ENCODE measurements around the gene SGIP1. TPM values are rescaled to one million over a fixed set of nuclear protein-coding genes. Genes with fewer than 3 reads are reported as not detected.

The SGIP1 gene
- total RNA-seq, 2 experiments from 2014 or later: not detected

DNA sequence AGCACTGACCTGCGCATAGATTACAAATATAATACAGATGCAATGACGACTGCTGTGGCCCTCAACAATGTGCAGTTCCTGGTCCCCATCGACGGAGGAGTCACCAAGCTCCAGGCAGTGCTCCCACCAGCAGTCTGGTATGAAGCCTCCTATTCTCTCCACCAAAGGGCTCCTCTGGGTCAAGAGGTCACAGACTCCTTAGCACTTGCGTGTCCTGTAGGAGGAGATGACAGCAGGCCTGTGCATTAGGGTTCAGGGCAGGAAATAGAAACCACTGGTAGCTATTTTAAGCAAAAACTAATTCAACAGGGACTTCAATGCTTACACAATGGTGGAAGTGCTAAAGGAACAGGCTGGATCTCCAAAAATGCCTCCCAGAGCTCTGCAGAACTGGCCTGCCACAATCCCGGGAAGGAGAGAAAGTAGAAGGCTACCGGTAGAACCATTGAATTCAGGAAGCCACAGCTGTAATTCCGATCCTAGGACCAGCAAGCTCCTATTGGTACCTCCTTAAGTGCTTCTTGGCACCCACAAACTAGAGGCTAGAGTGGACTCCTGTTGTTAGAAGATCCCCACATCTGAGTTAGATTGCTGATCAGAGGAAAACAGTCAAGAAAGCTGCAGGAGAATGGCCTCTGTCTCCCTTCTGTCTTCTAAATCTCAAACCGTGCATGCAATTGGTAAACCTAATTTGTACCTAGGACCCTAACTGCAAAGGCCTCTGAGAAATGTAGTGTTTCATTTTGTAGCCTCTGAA, 205.6 kb downstream of the SGIP1 start:
- no peaks in the 10 kb centered on the region for H3K27me3 Mint-ChIP-seq
- POLR2A ChIA-PET: no interaction called here
- no peak for TF ChIP-seq CTCF (IDR thresholded peaks at IDR 0.05)

DNA sequence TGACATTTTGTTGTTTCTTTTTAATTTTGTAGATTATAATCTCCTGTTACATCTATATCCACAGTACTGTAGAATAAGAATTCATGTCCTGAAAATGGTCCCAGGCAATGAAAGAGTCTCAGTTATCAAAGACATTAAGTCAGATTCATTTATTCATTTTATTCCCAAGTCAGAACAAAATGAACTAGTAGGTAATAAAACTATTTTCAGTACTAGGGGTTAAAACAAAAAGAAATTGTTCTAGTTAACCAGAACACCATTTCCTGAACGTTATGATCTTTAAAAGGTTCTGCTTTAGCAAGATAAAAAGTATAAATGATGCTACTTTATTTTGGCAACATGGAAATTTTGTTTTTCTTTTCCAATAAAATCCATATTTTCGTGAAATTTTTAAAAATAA, 211.5 kb downstream of the SGIP1 start:
- no peaks in the 10 kb centered on the region for H3K36me3 Mint-ChIP-seq (ENCODE audit: low read depth)
- ChIA-PET POLR2A (no interaction called here), CTCF (interaction anchor here (1.2 to 1.4 kb wide), 2 partner anchors 19 to 404 kb away, joined by 3 to 6 read pairs; no protein-coding TSS in a partner anchor)
- no peak overlapping the region for H3K4me3 Mint-ChIP-seq
- ATAC-seq (no peak), DNase-seq (no peak)
- no peaks in the 10 kb centered on the region for H3K4me1 Mint-ChIP-seq (ENCODE audit: low read depth)
- intact Hi-C loops (cut with micrococcal nuclease): no loop called here
- no peak overlapping the region for H3K27ac Mint-ChIP-seq
- peaks cover 20% of the 10 kb centered on the region for H3K27me3 Mint-ChIP-seq
- no peak for TF ChIP-seq CTCF (IDR thresholded peaks at IDR 0.05)
- H3K9me3 Mint-ChIP-seq: no peaks in the 10 kb centered on the region

More for the DNA sequence above, 205.6 kb downstream of the SGIP1 start:
- Mint-ChIP-seq H3K36me3 (ENCODE audit: low read depth) (no peaks in the 10 kb centered on the region), H3K9me3 (no peaks in the 10 kb centered on the region), H3K4me1 (ENCODE audit: low read depth) (peaks cover 5% of the 10 kb centered on the region), H3K4me3 (no peak overlapping the region), H3K27ac (no peak overlapping the region)
- CTCF ChIA-PET: interaction anchor here (4.1 kb wide), 1 partner anchor 12 kb away, joined by 31 read pairs; no protein-coding TSS in a partner anchor
- intact Hi-C loops (cut with micrococcal nuclease): no loop called here
- DNase-seq: no peak
- ATAC-seq: no peak

DNA sequence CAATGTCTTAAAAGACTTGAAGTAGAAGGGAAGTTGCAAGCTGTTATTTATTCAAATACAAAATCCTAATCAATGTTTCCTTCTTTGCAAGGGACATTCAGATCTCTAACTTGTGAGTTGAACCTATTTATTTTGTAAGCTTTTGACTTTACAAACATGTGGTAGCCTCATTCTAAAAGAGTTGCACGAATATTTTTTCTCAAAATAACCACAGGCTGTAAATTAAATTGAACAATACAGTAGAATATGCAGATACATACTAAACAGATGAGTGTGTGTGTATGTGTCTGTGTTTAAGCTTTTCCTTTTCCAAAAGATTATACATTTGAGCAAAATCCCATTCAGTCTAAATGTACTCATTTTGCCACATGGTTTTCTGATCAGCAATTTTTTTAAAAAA, 213.5 kb downstream of the SGIP1 start:
- TF ChIP-seq CTCF (IDR thresholded peaks at IDR 0.05): no peak
- H3K4me1 Mint-ChIP-seq (ENCODE audit: low read depth): peaks cover 5% of the 10 kb centered on the region
- no peak overlapping the region for H3K4me3 Mint-ChIP-seq
- ChIA-PET CTCF (interaction anchor here (0.7 kb wide), 1 partner anchor 21 kb away, joined by 3 read pairs; no protein-coding TSS in a partner anchor), POLR2A (no interaction called here)
- H3K9me3 Mint-ChIP-seq: no peaks in the 10 kb centered on the region
- peaks cover 36% of the 10 kb centered on the region for H3K27me3 Mint-ChIP-seq
- ATAC-seq (no peak), DNase-seq (no peak)
- H3K36me3 Mint-ChIP-seq (ENCODE audit: low read depth): no peaks in the 10 kb centered on the region
- no peak overlapping the region for H3K27ac Mint-ChIP-seq
- intact Hi-C loops (cut with micrococcal nuclease): no loop called here

GRCh38 chr1:66750577-66750976, 216.6 kb downstream of the SGIP1 start:
- POLR2A ChIA-PET: no interaction called here
- CTCF ChIA-PET: no interaction called here

More at GRCh38 chr1:66750577-66750976, 216.6 kb downstream of the SGIP1 start:
- H3K4me1 Mint-ChIP-seq (ENCODE audit: low read depth): peaks cover 8% of the 10 kb centered on the region
- H3K4me3 Mint-ChIP-seq: no peak overlapping the region
- DNase-seq (no peak), ATAC-seq (no peak)
- H3K9me3 Mint-ChIP-seq: no peaks in the 10 kb centered on the region
- no peak overlapping the region for H3K27ac Mint-ChIP-seq
- H3K36me3 Mint-ChIP-seq (ENCODE audit: low read depth): no peaks in the 10 kb centered on the region
- H3K27me3 Mint-ChIP-seq: peaks cover 42% of the 10 kb centered on the region
- intact Hi-C loops (cut with micrococcal nuclease): no loop called here
- no peak for TF ChIP-seq CTCF (IDR thresholded peaks at IDR 0.05)
